ENCODE measurements around the gene CUL7.
"Not testable (repeated sequence)": the region's sequence is repeated elsewhere in the genome, so short reads cannot be mapped to it uniquely, and the experiment has no call there.

Gene CUL7

DNA sequence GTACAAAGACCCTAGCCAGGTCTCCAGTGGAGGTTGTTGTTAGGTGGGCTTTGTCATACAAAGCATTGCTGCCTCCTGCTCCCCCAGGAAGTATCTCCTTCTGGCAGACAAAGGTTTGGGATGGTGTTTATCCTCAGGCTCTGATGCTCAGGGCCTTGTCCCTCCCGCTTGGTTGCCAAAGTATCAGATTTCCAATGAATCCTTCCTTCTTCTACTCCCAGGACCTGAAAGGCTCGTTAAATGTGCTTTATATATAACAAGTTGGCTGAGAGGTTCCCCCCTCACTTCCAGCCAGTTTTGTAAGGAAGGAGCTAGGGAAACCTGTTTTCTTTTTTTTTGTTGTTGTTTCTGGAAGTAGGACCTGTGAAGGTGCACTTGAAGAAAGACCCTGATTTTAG is 36.9 kb upstream of the CUL7 start:
- H3K27ac ChIP-seq (ENCODE audit: low read length), result no peak overlapping the region
- no peaks in the 10 kb centered on the region for H3K9me3 ChIP-seq (ENCODE audit: control insufficient read depth in 2 of 2, low read length in 2 of 2)
- H3K4me3 ChIP-seq (ENCODE audit: low read length in 2 of 2), result no peak overlapping the region
- no peaks in the 10 kb centered on the region for H3K36me3 ChIP-seq (ENCODE audit: control insufficient read depth in 2 of 2, insufficient read depth in 2 of 2, low read length in 2 of 2)
- H3K4me1 ChIP-seq (ENCODE audit: control insufficient read depth, insufficient read depth, low read length), result peaks cover 8% of the 10 kb centered on the region
- no peak overlapping the region for H3K9ac ChIP-seq (ENCODE audit: low read length in 2 of 2)
- H3K27me3 ChIP-seq (ENCODE audit: control insufficient read depth in 1 of 2, insufficient read depth in 2 of 2, low read length in 2 of 2), result no peaks in the 10 kb centered on the region

DNA sequence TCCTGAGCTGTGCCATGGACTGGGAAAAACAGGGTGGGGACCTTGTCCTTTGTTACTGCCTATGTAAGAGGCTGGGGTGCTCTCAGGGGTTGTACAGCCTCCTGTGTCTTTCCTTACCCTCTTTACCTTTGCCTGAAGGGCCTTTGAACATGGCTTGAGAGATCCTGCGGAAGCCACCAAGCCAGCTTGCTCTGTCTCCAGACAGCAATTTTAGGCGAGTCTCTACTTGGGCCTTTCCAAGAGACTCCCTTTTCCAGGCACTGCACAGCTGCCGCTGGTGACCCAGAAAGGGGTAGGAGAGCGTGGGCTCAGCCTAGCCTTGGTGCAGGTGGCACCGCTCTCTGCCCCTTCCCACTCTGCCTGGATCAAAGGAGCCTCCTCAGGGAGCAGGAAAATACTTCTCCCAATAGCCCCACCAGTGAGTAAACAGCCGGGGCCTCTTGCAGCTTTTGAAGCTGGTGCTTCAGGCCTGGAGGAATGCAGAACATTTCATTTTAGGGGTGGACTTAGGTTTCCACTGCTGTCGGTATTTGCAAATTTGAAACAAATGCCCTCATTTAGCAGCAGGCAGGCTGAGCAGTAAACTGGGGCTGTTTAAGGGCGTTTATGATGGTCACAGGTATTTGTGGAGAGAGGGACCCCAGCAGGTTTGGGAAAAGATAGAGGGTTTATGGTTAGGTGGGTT is 36.4 kb upstream of the CUL7 start:
- Histone ChIP-seq H3K9me3 (ENCODE audit: control insufficient read depth in 2 of 2, low read length in 2 of 2) (no peaks in the 10 kb centered on the region), H3K4me1 (ENCODE audit: control insufficient read depth, insufficient read depth, low read length) (peaks cover 8% of the 10 kb centered on the region), H3K27me3 (ENCODE audit: control insufficient read depth in 1 of 2, insufficient read depth in 2 of 2, low read length in 2 of 2) (no peaks in the 10 kb centered on the region), H3K9ac (ENCODE audit: low read length in 2 of 2) (no peak overlapping the region), H3K4me3 (ENCODE audit: low read length in 2 of 2) (no peak overlapping the region), H3K27ac (ENCODE audit: low read length) (no peak overlapping the region), H3K36me3 (ENCODE audit: control insufficient read depth in 2 of 2, insufficient read depth in 2 of 2, low read length in 2 of 2) (no peaks in the 10 kb centered on the region)

DNA sequence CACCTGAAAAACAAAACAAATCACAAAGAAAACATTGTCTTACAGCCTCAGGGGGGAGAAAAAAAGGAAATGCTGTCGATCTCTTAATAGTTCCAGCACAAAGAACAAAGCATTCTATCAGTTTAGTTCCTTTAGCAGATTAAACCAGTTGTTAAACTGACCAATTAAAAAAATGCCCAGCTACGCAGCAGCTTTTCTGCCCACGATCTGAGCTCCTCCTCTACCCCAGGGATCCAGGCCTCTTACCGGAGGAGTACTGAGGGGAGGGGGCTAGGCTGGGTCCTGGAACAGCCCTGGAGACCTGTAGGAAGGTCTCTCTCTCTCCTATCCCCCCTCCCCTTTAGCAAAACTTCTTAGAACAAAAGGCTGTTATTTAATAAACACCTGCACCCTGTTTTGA is 35.8 kb upstream of the CUL7 start:
- no peak overlapping the region for H3K4me3 ChIP-seq (ENCODE audit: low read length in 2 of 2)
- H3K4me1 ChIP-seq (ENCODE audit: control insufficient read depth, insufficient read depth, low read length), result peaks cover 8% of the 10 kb centered on the region
- no peak overlapping the region for H3K27ac ChIP-seq (ENCODE audit: low read length)
- H3K9me3 ChIP-seq (ENCODE audit: control insufficient read depth in 2 of 2, low read length in 2 of 2), result no peaks in the 10 kb centered on the region
- no peak overlapping the region for H3K9ac ChIP-seq (ENCODE audit: low read length in 2 of 2)
- H3K27me3 ChIP-seq (ENCODE audit: control insufficient read depth in 1 of 2, insufficient read depth in 2 of 2, low read length in 2 of 2), result no peaks in the 10 kb centered on the region
- no peaks in the 10 kb centered on the region for H3K36me3 ChIP-seq (ENCODE audit: control insufficient read depth in 2 of 2, insufficient read depth in 2 of 2, low read length in 2 of 2)

DNA sequence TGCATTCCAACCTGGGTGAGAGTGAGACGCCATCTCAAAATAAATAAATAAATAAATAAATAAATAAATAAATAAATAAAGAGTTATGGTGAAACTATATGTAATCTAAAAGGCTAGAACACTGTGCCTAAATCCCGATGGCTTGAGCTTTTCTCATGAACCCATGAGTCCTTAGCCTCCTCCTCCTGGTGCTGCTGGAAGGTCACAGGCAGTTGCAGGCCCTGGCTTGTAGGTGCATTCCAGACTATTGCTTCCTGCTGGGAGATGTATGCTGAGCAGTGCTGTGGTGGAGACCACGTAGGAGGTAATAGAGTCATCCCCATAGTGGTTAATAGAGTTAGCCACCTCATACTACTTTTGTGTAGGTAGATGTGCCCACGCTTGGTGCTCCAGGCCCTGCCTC is 35.0 kb upstream of the CUL7 start:
- Histone ChIP-seq H3K27me3 (ENCODE audit: control insufficient read depth in 1 of 2, insufficient read depth in 2 of 2, low read length in 2 of 2) (no peaks in the 10 kb centered on the region), H3K27ac (ENCODE audit: low read length) (no peak overlapping the region), H3K4me3 (ENCODE audit: low read length in 2 of 2) (no peak overlapping the region), H3K4me1 (ENCODE audit: control insufficient read depth, insufficient read depth, low read length) (peaks cover 3% of the 10 kb centered on the region), H3K9ac (ENCODE audit: low read length in 2 of 2) (no peak overlapping the region), H3K36me3 (ENCODE audit: control insufficient read depth in 2 of 2, insufficient read depth in 2 of 2, low read length in 2 of 2) (no peaks in the 10 kb centered on the region), H3K9me3 (ENCODE audit: control insufficient read depth in 2 of 2, low read length in 2 of 2) (no peaks in the 10 kb centered on the region)

DNA sequence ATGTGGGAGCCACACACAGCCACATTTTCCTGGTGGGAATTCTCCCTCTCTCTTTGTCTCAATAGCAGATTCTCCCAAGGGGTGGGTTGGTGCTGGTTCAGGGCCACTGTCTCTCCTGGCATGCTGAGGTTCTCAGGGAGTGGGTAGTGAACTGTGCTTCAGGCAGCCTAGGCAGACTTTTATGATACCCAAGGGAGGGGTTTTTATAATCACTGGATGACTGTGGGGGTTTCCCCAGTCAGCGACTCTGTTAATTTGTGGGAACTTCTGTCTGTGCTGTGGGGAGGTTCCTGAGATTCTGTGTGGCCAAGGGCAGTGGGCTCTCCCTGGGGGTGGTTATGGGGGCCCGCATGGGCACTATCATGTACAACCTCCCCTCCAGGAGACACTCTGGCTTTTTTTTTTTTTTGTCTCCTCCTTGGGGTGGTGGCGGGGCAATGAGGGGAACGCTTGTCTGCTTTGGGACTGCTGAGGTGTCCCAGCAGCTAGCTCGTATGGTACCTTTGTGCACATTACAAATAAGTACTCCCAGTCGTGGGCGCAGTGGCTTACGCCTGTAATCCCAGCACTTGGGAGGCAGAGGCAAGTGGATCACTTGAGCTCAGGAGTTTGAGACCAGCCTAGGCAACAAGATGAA is 32.5 kb upstream of the CUL7 start:
- Histone ChIP-seq H3K9ac (ENCODE audit: low read length in 2 of 2) (no peak overlapping the region), H3K9me3 (ENCODE audit: control insufficient read depth in 2 of 2, low read length in 2 of 2) (no peaks in the 10 kb centered on the region), H3K27ac (ENCODE audit: low read length) (no peak overlapping the region), H3K4me3 (ENCODE audit: low read length in 2 of 2) (no peak overlapping the region), H3K27me3 (ENCODE audit: control insufficient read depth in 1 of 2, insufficient read depth in 2 of 2, low read length in 2 of 2) (no peaks in the 10 kb centered on the region), H3K4me1 (ENCODE audit: control insufficient read depth, insufficient read depth, low read length) (peaks cover 4% of the 10 kb centered on the region), H3K36me3 (ENCODE audit: control insufficient read depth in 2 of 2, insufficient read depth in 2 of 2, low read length in 2 of 2) (no peaks in the 10 kb centered on the region)

DNA sequence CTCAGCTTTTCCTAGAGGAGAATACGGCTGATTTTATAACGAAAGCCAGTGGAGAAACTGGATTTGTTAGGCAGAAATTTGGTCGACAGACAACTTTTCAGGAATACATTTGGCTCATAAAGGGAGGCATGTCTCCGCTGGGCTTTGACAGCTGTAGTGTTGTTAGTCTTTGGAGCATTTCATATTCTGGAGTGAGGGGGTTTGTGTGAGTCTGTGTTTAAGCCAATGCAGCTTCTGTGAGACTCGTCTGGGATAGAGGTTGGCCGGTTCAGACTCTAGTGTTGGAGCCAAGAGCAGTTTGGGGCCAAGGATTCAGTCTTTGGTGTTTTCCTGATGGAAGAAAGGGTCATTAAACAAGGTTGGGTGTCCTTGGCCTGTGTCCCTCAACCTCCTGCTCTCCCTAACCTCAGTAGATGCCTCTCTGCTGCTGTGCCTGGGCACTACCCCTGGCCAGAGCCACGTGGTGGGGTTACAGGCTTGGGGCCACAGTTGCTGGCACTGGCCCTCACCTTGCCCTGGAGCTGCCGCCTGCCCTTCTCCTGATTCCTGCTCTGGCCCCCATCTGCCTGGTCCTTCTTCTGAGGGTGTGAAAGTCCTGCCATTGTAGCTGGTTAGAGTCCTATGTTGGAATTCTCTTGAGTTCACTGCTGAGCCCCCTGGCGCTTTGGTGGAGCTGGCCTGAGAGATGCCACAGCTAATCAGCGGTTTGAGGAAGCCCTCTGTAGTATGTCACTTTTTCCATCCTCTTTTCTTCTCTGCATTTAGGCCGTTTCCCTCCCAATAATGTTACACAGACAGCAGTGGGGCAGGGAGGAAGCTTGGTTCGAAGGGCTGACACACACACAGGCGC is 29.4 kb upstream of the CUL7 start:
- Histone ChIP-seq H3K27ac (ENCODE audit: low read length) (no peak overlapping the region), H3K9ac (ENCODE audit: low read length in 2 of 2) (no peak overlapping the region), H3K4me1 (ENCODE audit: control insufficient read depth, insufficient read depth, low read length) (peaks cover 4% of the 10 kb centered on the region), H3K9me3 (ENCODE audit: control insufficient read depth in 2 of 2, low read length in 2 of 2) (no peaks in the 10 kb centered on the region), H3K27me3 (ENCODE audit: control insufficient read depth in 1 of 2, insufficient read depth in 2 of 2, low read length in 2 of 2) (peaks cover 2 to 3% of the 10 kb centered on the region in 2 donors), H3K4me3 (ENCODE audit: low read length in 2 of 2) (no peak overlapping the region), H3K36me3 (ENCODE audit: control insufficient read depth in 2 of 2, insufficient read depth in 2 of 2, low read length in 2 of 2) (no peaks in the 10 kb centered on the region)

DNA sequence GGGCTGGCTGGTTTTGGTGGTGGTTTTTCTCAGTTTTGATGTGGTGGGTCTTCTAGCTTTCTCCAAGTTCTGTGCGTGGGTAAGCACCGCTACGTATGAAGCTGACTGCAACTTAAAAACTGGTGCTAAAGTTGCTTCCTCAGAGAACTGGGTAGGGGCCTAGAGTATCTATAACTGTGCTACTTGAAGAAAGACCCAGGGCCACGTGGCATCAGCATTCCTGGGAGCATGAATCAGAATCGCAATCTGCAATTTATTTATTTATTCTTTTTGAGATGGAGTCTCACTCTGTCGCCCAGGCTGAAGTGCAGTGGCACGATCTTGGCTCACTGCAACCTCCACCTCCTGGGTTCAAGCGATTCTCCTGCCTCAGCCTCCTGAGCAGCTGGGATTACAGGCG is 28.3 kb upstream of the CUL7 start:
- H3K27ac ChIP-seq (ENCODE audit: low read length); H3K36me3 ChIP-seq (ENCODE audit: control insufficient read depth in 2 of 2, insufficient read depth in 2 of 2, low read length in 2 of 2): not testable (repeated sequence)

DNA sequence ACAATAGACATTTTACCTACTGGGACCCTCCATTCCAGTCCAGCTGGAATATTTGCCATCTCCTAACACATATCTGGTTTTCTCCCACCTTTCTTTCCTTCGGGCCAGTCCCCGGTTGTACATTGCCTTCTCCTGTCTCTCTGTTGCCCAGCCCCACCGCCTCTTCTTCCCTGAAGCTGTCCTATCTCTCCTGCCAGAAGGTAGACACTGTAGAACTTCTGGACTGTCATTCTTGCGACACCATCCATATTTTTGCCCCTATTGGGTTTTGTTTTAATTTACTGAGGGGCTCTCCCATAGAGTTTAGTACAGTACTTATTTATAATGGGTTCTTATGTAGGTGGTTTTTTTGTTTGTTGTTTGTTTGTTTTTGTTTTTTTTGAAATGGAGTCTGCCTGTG is 27.4 kb upstream of the CUL7 start:
- H3K27ac ChIP-seq (ENCODE audit: low read length), result no peak overlapping the region
- no peak overlapping the region for H3K9ac ChIP-seq (ENCODE audit: low read length in 2 of 2)
- peaks cover 17% of the 10 kb centered on the region for H3K4me1 ChIP-seq (ENCODE audit: control insufficient read depth, insufficient read depth, low read length)
- H3K9me3 ChIP-seq (ENCODE audit: control insufficient read depth in 2 of 2, low read length in 2 of 2), result no peaks in the 10 kb centered on the region
- no peak overlapping the region for H3K4me3 ChIP-seq (ENCODE audit: low read length in 2 of 2)
- peaks cover 10 to 21% of the 10 kb centered on the region in 2 donors for H3K27me3 ChIP-seq (ENCODE audit: control insufficient read depth in 1 of 2, insufficient read depth in 2 of 2, low read length in 2 of 2)
- H3K36me3 ChIP-seq (ENCODE audit: control insufficient read depth in 2 of 2, insufficient read depth in 2 of 2, low read length in 2 of 2), result no peaks in the 10 kb centered on the region

More for the DNA sequence above, 28.3 kb upstream of the CUL7 start:
- not testable (repeated sequence) for H3K4me3 ChIP-seq (ENCODE audit: low read length in 2 of 2); H3K4me1 ChIP-seq (ENCODE audit: control insufficient read depth, insufficient read depth, low read length); H3K9ac ChIP-seq (ENCODE audit: low read length in 2 of 2); H3K9me3 ChIP-seq (ENCODE audit: control insufficient read depth in 2 of 2, low read length in 2 of 2)
- peaks cover 6 to 14% of the 10 kb centered on the region in 2 donors for H3K27me3 ChIP-seq (ENCODE audit: control insufficient read depth in 1 of 2, insufficient read depth in 2 of 2, low read length in 2 of 2)

DNA sequence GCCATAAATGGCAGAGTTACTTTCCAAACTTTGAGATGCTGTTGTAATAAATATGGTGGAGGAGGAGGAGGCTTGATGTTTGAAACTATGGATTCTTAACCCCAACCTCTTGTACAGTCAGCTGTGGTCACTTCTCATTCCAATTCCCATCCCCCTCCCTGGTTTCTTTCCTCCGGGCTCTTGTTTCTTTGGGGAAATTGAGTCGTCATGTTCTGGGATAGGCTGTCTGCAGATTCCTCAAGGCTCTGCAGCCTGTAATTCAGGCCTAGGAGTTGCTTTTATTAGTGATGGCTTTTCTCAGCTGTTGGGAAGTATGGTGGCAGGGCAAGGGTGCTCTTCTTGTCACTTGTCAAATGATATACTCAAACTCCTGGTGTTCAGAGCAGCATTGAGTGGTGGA is 25.0 kb upstream of the CUL7 start:
- Histone ChIP-seq H3K27ac (ENCODE audit: low read length) (no peak overlapping the region), H3K36me3 (ENCODE audit: control insufficient read depth in 2 of 2, insufficient read depth in 2 of 2, low read length in 2 of 2) (peaks cover 0 to 6% of the 10 kb centered on the region in 2 donors), H3K27me3 (ENCODE audit: control insufficient read depth in 1 of 2, insufficient read depth in 2 of 2, low read length in 2 of 2) (peaks cover 12 to 26% of the 10 kb centered on the region in 2 donors), H3K9ac (ENCODE audit: low read length in 2 of 2) (no peak overlapping the region), H3K4me3 (ENCODE audit: low read length in 2 of 2) (no peak overlapping the region), H3K9me3 (ENCODE audit: control insufficient read depth in 2 of 2, low read length in 2 of 2) (no peaks in the 10 kb centered on the region), H3K4me1 (ENCODE audit: control insufficient read depth, insufficient read depth, low read length) (peaks cover 22% of the 10 kb centered on the region)

DNA sequence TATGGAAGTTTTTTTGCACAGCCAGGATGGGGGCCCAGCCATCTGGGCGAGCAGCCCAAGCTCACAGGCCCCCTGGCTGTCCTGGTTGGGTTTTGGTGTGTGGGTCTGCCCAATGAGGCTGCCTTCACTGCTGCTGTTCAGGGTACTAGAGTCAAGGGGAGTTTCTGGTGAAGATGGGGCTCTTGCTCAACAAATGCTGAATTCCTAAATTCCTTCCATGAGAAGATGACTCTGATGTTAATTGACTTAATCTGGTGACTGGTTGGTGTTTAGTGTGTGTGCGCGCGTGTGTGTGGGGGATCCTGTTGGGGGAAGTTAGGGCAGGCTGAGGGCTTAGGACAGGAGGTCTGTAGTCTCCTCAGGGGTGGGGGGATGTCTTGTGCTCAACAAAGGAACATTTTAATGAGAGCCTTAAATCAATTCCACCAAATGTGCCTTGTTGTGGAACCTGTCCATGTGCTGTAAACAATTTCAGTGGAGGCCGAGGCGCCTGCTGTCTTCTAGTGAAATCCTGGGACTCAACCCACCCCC is 24.4 kb upstream of the CUL7 start:
- Histone ChIP-seq H3K27ac (ENCODE audit: low read length) (no peak overlapping the region), H3K9ac (ENCODE audit: low read length in 2 of 2) (no peak overlapping the region), H3K27me3 (ENCODE audit: control insufficient read depth in 1 of 2, insufficient read depth in 2 of 2, low read length in 2 of 2) (peaks cover 12 to 26% of the 10 kb centered on the region in 2 donors), H3K4me3 (ENCODE audit: low read length in 2 of 2) (no peak overlapping the region), H3K9me3 (ENCODE audit: control insufficient read depth in 2 of 2, low read length in 2 of 2) (no peaks in the 10 kb centered on the region), H3K4me1 (ENCODE audit: control insufficient read depth, insufficient read depth, low read length) (peaks cover 18% of the 10 kb centered on the region), H3K36me3 (ENCODE audit: control insufficient read depth in 2 of 2, insufficient read depth in 2 of 2, low read length in 2 of 2) (peaks cover 0 to 8% of the 10 kb centered on the region in 2 donors)

All from stomach smooth muscle (tissue), 2 donors.